ENCODE measurements around the gene SIDT2. TPM values are rescaled to one million over a fixed set of nuclear protein-coding genes. Genes with fewer than 3 reads are reported as not detected.

SIDT2 gene
- total RNA-seq, 2 experiments from 2014 or later = 20.2 to 23.6 TPM

- Mint-ChIP-seq H3K9me3 (ENCODE audit: insufficient read depth) (no peaks in the 10 kb centered on the region), H3K4me3 (no peak overlapping the region), H3K27ac (no peak overlapping the region), H3K4me1 (ENCODE audit: low read depth) (no peaks in the 10 kb centered on the region), H3K27me3 (ENCODE audit: low read depth) (no peaks in the 10 kb centered on the region), H3K36me3 (ENCODE audit: low read depth) (peaks cover 73% of the 10 kb centered on the region)
- DNase-seq = no peak
- no peak for ATAC-seq
- CTCF ChIA-PET = interaction anchor here (1.4 to 2.3 kb wide), 4 partner anchors 9 to 41 kb away, joined by 4 to 12 read pairs (median 9); partner anchors contain the start of gene PCSK7
- POLR2A ChIA-PET = interaction anchor here (0.8 kb wide), 1 partner anchor 42 kb away, joined by 3 read pairs; the partner anchor contains the start of gene SIDT2
Measured at GRCh38 chr11:117220999-117221774, 42.6 kb downstream of the SIDT2 start.

- Mint-ChIP-seq H3K27ac (no peak overlapping the region), H3K27me3 (ENCODE audit: low read depth) (no peaks in the 10 kb centered on the region), H3K9me3 (ENCODE audit: insufficient read depth) (no peaks in the 10 kb centered on the region), H3K4me3 (no peak overlapping the region), H3K4me1 (ENCODE audit: low read depth) (peaks cover 6% of the 10 kb centered on the region), H3K36me3 (ENCODE audit: low read depth) (peaks cover 74% of the 10 kb centered on the region)
- no peak for ATAC-seq
- ChIA-PET CTCF (interaction anchor here (2.3 kb wide), 2 partner anchors 9 to 42 kb away, joined by 12 read pairs; partner anchors contain the start of gene PCSK7), POLR2A (no interaction called here)
- no peak for DNase-seq
Measured at GRCh38 chr11:117221775-117222517, 43.4 kb downstream of the SIDT2 start.

GRCh38 chr11:117222991-117223740 is 44.6 kb downstream of the SIDT2 start:
- Mint-ChIP-seq H3K27me3 (ENCODE audit: low read depth) (no peaks in the 10 kb centered on the region), H3K9me3 (ENCODE audit: insufficient read depth) (no peaks in the 10 kb centered on the region), H3K27ac (no peak overlapping the region), H3K36me3 (ENCODE audit: low read depth) (peaks cover 69% of the 10 kb centered on the region), H3K4me1 (ENCODE audit: low read depth) (peaks cover 15% of the 10 kb centered on the region), H3K4me3 (no peak overlapping the region)
- POLR2A ChIA-PET = no interaction called here
- no peak for ATAC-seq
- DNase-seq = no peak
- CTCF ChIA-PET = interaction anchor here (2.3 kb wide), 1 partner anchor 43 kb away, joined by 12 read pairs; no protein-coding TSS in a partner anchor

- POLR2A ChIA-PET = interaction anchor here (0.9 kb wide), 1 partner anchor 436 kb away, joined by 4 read pairs; the partner anchor contains the start of gene ZPR1
- DNase-seq = no peak
- Mint-ChIP-seq H3K4me1 (ENCODE audit: low read depth) (peaks cover 22% of the 10 kb centered on the region), H3K27me3 (ENCODE audit: low read depth) (no peaks in the 10 kb centered on the region), H3K27ac (peak overlapping the region; percentile 46), H3K4me3 (no peak overlapping the region), H3K9me3 (ENCODE audit: insufficient read depth) (no peaks in the 10 kb centered on the region), H3K36me3 (ENCODE audit: low read depth) (peaks cover 69% of the 10 kb centered on the region)
- ATAC-seq = no peak
- CTCF ChIA-PET = interaction anchor here (1.6 to 2.3 kb wide), 2 partner anchors 13 to 44 kb away, joined by 5 to 12 read pairs; no protein-coding TSS in a partner anchor
Measured at GRCh38 chr11:117223741-117224689, 45.5 kb downstream of the SIDT2 start.

GRCh38 chr11:117225553-117226170 is 47.1 kb downstream of the SIDT2 start:
- CTCF ChIA-PET = interaction anchor here (0.7 to 6.9 kb wide), 20 partner anchors 9 to 493 kb away, joined by 3 to 124 read pairs (median 6); partner anchors contain the start of genes APOA5, PAFAH1B2 and SIDT2
- DNase-seq = no peak
- POLR2A ChIA-PET = interaction anchor here (1.5 kb wide), 1 partner anchor 44 kb away, joined by 3 read pairs; no protein-coding TSS in a partner anchor
- Mint-ChIP-seq H3K36me3 (ENCODE audit: low read depth) (peaks cover 73% of the 10 kb centered on the region), H3K27me3 (ENCODE audit: low read depth) (no peaks in the 10 kb centered on the region), H3K27ac (no peak overlapping the region), H3K9me3 (ENCODE audit: insufficient read depth) (no peaks in the 10 kb centered on the region), H3K4me3 (no peak overlapping the region), H3K4me1 (ENCODE audit: low read depth) (peaks cover 37% of the 10 kb centered on the region)
- ATAC-seq = no peak

- ChIA-PET POLR2A (interaction anchor here (0.6 to 1.5 kb wide), 3 partner anchors 8 to 374 kb away, joined by 3 read pairs; no protein-coding TSS in a partner anchor), CTCF (interaction anchor here (0.7 to 6.9 kb wide), 35 partner anchors 8 to 494 kb away, joined by 3 to 124 read pairs (median 4); partner anchors contain the start of genes APOA1, APOA5, PAFAH1B2 and SIDT2)
- H3K27ac Mint-ChIP-seq = peak overlapping the region; percentile 20
- peak; percentile 64 for DNase-seq
- H3K9me3 Mint-ChIP-seq (ENCODE audit: insufficient read depth) = no peaks in the 10 kb centered on the region
- H3K4me3 Mint-ChIP-seq = no peak overlapping the region
- no peaks in the 10 kb centered on the region for H3K27me3 Mint-ChIP-seq (ENCODE audit: low read depth)
- peaks cover 37% of the 10 kb centered on the region for H3K4me1 Mint-ChIP-seq (ENCODE audit: low read depth)
- peaks cover 74% of the 10 kb centered on the region for H3K36me3 Mint-ChIP-seq (ENCODE audit: low read depth)
- peak; percentile 55 for ATAC-seq
Measured at GRCh38 chr11:117226388-117227385, 48.1 kb downstream of the SIDT2 start.

- Mint-ChIP-seq H3K27me3 (ENCODE audit: low read depth) (no peaks in the 10 kb centered on the region), H3K4me3 (peak overlapping the region; percentile 32), H3K9me3 (ENCODE audit: insufficient read depth) (no peaks in the 10 kb centered on the region), H3K36me3 (ENCODE audit: low read depth) (peaks cover 61% of the 10 kb centered on the region), H3K27ac (peak overlapping the region; percentile 75), H3K4me1 (ENCODE audit: low read depth) (peaks cover 39% of the 10 kb centered on the region)
- DNase-seq = no peak
- no peak for ATAC-seq
- CTCF ChIA-PET = interaction anchor here (1.2 to 6.9 kb wide), 3 partner anchors 47 to 128 kb away, joined by 3 to 124 read pairs (median 4); partner anchors contain the start of gene SIDT2
- POLR2A ChIA-PET = no interaction called here
Measured at GRCh38 chr11:117228091-117228490, 49.5 kb downstream of the SIDT2 start.

GRCh38 chr11:117229411-117229810 is 50.9 kb downstream of the SIDT2 start:
- no peak for DNase-seq
- H3K9me3 Mint-ChIP-seq (ENCODE audit: insufficient read depth) = no peaks in the 10 kb centered on the region
- no peak for ATAC-seq
- H3K27me3 Mint-ChIP-seq (ENCODE audit: low read depth) = no peaks in the 10 kb centered on the region
- peak overlapping the region; percentile 89 for H3K4me3 Mint-ChIP-seq
- H3K27ac Mint-ChIP-seq = peak overlapping the region; percentile 97
- ChIA-PET POLR2A (interaction anchor here (0.9 to 2.5 kb wide), 4 partner anchors 49 to 85 kb away, joined by 3 to 14 read pairs (median 8); partner anchors contain the start of genes PAFAH1B2 and SIDT2), CTCF (interaction anchor here (1.1 to 6.9 kb wide), 5 partner anchors 9 to 438 kb away, joined by 3 to 124 read pairs (median 12); partner anchors contain the start of genes APOA5, PAFAH1B2 and SIDT2)
- H3K4me1 Mint-ChIP-seq (ENCODE audit: low read depth) = peaks cover 52% of the 10 kb centered on the region
- H3K36me3 Mint-ChIP-seq (ENCODE audit: low read depth) = peaks cover 52% of the 10 kb centered on the region

GRCh38 chr11:117229931-117230285 is 51.4 kb downstream of the SIDT2 start:
- H3K36me3 Mint-ChIP-seq (ENCODE audit: low read depth) = peaks cover 48% of the 10 kb centered on the region
- H3K4me1 Mint-ChIP-seq (ENCODE audit: low read depth) = peaks cover 53% of the 10 kb centered on the region
- peak overlapping the region; percentile 97 for H3K27ac Mint-ChIP-seq
- ATAC-seq (peak; percentile 1), DNase-seq (no peak)
- H3K9me3 Mint-ChIP-seq (ENCODE audit: insufficient read depth) = no peaks in the 10 kb centered on the region
- no peaks in the 10 kb centered on the region for H3K27me3 Mint-ChIP-seq (ENCODE audit: low read depth)
- CTCF ChIA-PET = interaction anchor here (1.2 to 6.9 kb wide), 6 partner anchors 9 to 823 kb away, joined by 3 to 124 read pairs (median 11); partner anchors contain the start of genes CEP164, PAFAH1B2 and SIDT2
- peak overlapping the region; percentile 89 for H3K4me3 Mint-ChIP-seq
- POLR2A ChIA-PET = interaction anchor here (0.7 to 3.2 kb wide), 9 partner anchors 14 to 598 kb away, joined by 3 to 15 read pairs (median 5); partner anchors contain the start of genes APOA5, CEP164, PAFAH1B2 and SIDT2
